ENCODE results near the gene SOST.

Gene SOST

DNA sequence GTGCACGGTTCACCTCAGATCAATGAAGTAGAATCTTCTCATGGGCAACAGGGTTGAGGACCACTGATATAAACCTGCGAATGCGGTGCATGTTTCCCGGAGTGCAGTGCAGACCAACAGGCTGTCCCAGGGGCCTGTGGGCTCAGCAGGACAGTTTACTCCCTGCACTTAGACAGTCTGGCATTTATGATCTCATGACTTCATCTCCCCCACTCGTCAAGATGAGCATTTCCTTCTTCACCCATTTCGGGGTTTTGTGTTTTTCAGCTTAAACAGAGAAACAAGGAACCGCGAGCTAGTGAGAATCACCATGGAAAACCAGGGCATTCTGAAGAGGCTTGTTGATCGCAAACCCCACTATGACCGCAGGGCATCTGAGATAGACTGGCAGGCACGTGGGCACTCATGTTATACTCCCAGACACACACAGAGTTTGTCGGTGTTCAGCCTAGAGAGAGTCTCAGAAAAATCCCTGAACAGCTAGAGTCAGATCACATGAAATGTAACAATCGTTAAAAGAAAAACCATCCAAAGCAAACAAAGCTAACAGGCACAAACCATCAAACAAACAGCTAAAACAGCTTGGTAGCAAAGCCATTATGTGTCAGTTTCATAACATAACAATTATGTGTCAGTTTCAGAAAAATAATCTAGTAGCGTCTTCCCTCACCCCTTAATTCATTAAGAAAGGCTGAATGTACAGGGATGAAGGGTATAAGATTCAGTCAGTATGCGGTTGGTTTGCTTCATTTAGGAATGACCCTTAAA, 24.5 kb upstream of the SOST start:
- Mint-ChIP-seq H3K4me3 (no peak overlapping the region), H3K4me1 (ENCODE audit: low read depth) (peaks cover 9% of the 10 kb centered on the region), H3K36me3 (no peaks in the 10 kb centered on the region), H3K9me3 (ENCODE audit: low read depth) (no peaks in the 10 kb centered on the region), H3K27me3 (peaks cover 18% of the 10 kb centered on the region), H3K27ac (no peak overlapping the region)

DNA sequence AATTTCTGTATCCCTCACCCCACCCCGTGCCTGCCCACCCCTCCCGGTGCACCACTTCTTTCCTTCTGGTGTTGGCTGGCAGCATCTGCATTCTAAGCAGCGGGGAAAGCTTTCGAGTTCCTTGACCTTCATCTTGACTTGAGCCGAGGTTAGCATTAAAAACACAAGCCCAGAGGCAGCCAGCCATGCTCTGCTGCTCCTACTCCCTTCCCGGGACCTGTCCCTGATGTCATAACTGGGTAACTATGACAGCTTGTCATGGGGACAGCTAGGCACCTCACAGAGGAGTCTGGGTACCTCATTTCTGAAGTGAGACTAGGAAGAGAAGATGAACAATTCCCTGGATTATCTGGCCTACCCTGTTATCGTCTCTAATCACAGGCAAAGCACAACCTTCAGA, 21.5 kb upstream of the SOST start, which contains the start of gene CFAP97D1:
Gene CFAP97D1 (plus strand): TSS at position 301 of the 400 bp plus-strand sequence. CDS start 28 bp downstream, at position 329.
- peaks cover 18% of the 10 kb centered on the region for H3K27me3 Mint-ChIP-seq
- peak within 1 kb of the TSS; percentile 81 for H3K4me3 Mint-ChIP-seq
- no peak within 1 kb of the TSS for H3K27ac Mint-ChIP-seq

DNA sequence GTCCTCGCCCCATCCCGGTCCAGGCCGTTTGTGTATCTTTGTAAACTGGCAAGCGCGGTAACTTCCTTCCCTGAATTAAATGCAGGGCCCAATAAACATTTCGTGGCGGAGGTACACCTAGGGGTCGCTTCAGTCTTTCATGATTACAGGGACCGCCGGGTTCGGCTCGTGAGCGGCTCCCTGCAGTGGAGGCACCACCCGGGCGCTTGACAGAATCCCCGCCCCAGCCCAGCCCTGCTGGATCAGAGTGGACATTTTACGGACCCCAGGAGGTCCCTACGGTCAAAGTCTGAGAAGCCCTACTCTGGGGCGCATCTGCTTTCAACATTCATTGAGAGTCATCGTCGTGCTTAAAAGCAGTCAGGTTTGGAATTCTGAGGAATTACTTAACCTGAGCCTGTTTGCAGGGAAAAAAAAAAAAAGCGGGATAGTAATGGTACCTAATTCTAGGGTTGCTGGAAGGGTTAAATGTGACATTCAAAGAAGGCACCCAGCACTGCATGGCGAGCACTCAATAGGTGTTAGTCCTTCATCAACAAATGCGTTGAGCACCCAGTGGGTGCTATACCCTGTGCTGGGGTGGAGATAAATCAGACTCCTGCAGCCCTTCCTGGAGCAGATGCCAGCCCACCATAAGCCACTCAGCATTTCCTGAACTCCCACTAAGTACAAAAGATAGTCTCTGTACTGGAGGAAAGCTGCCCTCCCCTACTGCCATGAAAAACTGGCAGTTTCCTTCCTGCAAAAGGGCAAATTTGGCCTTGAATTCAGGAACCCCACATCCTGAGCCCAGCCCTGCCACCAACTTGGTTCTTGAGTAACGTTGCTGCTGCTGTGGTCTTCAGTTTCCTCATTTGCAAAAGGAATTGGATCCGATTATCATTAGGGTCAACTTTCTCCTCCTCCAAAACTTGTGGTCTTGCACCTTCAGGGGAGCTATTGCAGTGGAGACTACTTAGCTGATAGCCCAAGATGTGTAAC, 20.8 kb upstream of the SOST start:
- H3K9me3 Mint-ChIP-seq (ENCODE audit: low read depth): no peaks in the 10 kb centered on the region
- peaks cover 10% of the 10 kb centered on the region for H3K4me1 Mint-ChIP-seq (ENCODE audit: low read depth)
- peaks cover 18% of the 10 kb centered on the region for H3K27me3 Mint-ChIP-seq
- no peak overlapping the region for H3K27ac Mint-ChIP-seq
- peak overlapping the region; percentile 81 for H3K4me3 Mint-ChIP-seq
- H3K36me3 Mint-ChIP-seq: no peaks in the 10 kb centered on the region

More for the DNA sequence above, 21.5 kb upstream of the SOST start, which contains the start of gene CFAP97D1:
- Mint-ChIP-seq H3K4me1 (ENCODE audit: low read depth) (peaks cover 10% of the 10 kb centered on the region), H3K9me3 (ENCODE audit: low read depth) (no peaks in the 10 kb centered on the region), H3K36me3 (no peaks in the 10 kb centered on the region)

DNA sequence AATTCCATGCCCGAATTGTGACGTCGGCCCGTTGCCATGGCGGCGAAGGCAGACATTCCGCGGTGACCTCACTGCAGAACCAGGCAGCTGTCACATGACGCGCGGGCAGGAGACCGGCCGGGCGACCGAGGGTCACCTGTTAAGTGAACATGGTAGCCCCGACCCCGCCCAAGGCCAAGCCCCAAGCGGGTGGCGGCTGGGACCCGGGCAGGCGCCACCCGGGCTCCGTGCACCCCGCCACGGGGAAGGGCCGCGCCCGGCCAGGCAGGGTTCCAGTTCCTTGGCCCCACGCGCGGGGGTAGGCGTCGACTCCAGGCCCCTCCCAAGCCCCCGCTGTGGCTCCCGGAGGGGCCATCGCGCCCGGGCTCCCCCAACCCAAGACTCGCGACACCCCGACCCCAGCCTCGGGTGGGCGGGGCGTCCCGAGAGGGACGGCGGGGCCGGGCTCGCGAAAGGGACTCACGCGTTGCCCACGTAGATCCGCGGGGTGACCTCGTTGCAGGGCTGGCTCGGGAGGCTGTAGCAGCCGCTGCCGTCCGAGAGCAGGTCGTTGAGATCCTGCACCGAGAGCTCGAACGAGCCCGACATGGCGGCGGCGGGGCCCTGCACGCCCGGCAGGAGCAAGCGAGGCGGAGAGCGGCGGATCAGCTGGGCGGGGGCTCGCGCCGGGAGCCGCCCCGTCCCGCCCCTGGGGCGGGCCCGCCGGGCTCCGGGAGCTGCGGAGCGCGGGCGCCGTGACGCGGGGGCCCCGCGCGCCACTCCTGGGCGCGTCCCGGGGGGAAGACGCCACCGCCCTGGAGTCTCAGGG, 19.9 kb upstream of the SOST start, which contains the start of gene DUSP3:
Gene DUSP3 (minus strand): TSS at position 641 of the 808 bp plus-strand sequence. CDS start 53 bp downstream, at position 588.
- Mint-ChIP-seq H3K4me3 (peak within 1 kb of the TSS; percentile 85), H3K27ac (peak within 1 kb of the TSS; percentile 50), H3K9me3 (ENCODE audit: low read depth) (no peaks in the 10 kb centered on the region), H3K36me3 (peaks cover under 1% of the 10 kb centered on the region), H3K27me3 (peaks cover 17% of the 10 kb centered on the region), H3K4me1 (ENCODE audit: low read depth) (peaks cover 10% of the 10 kb centered on the region)

DNA sequence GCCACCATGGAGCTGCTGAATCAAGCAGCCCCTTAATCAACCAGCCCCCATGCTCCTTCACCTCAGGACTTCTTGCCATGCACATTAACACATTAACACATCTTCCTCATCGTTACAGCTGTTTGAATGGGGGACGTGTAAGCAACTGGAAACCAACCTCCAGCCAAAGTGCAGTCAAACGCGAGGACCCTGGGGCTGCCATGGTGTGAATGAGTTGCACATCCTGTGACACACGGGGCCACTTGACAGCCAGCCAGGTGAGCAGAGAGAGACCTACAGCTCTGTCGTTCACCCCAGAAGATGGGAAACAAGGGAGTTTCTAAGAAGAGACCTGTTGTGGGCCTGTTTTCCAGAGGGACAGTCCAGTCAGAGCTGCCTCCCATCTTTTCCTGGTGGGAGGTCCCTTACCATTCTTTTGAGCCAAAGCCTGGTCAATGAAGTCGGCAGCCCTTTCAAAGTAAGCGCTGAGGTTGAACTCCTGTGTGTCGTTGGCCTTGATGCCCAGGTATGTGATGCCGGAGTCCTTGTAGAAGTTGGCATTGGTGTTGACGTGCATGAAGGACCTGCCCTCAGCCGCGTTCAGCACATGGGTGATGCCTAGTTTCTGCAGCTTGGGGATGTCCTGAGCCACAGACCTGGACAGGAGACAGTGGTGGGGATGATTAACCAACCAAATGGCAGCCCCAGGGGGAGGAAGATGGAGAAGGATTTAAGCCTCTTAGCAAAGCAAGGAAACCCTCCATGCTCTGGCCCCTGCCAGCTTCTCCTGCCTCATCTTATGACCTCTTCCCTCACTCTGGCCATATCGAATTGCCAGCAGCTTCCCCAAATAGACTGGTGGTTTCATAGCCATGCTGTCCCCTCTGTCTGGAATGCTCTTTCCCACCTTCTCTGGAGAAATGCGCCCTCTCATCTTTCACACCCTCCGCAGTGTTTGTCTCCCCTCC, 16.0 kb upstream of the SOST start:
- Mint-ChIP-seq H3K4me3 (no peak overlapping the region), H3K9me3 (ENCODE audit: low read depth) (no peaks in the 10 kb centered on the region), H3K27me3 (peaks cover 1% of the 10 kb centered on the region), H3K27ac (no peak overlapping the region), H3K4me1 (ENCODE audit: low read depth) (peaks cover 10% of the 10 kb centered on the region), H3K36me3 (peaks cover 10% of the 10 kb centered on the region)

DNA sequence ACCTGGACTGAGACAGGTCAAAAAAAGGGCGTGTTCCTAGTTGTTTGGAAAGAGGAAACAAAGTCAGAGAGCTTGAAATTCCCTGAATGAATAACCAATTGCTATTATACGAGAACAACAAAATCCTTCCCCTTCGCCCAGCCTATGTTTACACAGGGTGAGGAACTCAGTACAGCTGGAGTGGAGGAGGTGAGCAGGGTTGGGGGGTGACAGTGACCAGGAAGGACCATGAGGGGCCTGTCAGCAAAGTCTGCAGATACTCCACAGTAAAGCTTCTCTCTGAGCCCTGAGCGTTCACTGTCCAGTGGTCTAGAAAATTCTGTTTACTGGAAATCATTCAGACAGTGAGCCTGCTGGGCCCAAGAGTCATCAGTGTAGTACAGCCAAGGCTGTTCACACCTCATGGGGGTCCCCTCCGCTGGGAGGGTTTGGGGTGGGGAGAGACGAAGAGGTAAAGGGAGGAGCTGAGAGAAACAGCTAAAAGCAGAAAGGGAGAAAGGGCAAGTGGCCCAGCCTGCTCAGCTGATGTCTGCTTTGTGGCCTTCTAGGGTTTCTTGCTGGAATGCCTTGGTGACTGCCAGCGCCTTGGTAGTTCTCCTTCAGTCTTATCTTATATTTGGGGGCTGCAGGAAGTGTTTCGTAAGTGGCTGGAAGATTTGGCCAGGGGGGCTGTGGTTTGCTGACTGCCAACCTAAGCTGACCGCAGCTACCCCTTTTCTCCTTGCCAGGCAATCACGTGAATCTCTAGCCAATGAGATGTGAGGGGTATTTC, 14.5 kb upstream of the SOST start:
- Mint-ChIP-seq H3K27ac (no peak overlapping the region), H3K27me3 (no peaks in the 10 kb centered on the region), H3K4me1 (ENCODE audit: low read depth) (peaks cover 4% of the 10 kb centered on the region), H3K9me3 (ENCODE audit: low read depth) (no peaks in the 10 kb centered on the region), H3K4me3 (no peak overlapping the region), H3K36me3 (peaks cover 12% of the 10 kb centered on the region)

DNA sequence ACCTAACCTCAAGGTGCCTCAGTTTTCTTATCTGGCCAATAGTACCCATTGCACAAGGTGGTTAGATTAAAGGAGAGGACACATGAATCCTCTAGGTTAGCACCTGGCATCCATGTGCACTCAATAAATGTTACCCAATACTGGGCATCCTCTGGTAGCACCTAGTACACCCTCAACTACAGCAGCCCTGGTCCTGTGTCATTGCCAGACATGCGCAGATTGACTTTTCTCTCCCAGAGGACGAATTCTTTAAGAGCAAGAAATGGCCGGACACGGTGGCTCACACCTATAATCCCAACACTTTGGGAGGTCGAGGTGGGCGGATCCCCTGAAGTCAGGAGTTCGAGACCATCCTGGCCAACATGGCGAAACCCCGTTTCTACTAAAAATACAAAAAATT, 12.9 kb upstream of the SOST start:
- no peak overlapping the region for H3K27ac Mint-ChIP-seq
- H3K4me1 Mint-ChIP-seq (ENCODE audit: low read depth): peaks cover 2% of the 10 kb centered on the region
- no peaks in the 10 kb centered on the region for H3K9me3 Mint-ChIP-seq (ENCODE audit: low read depth)
- no peaks in the 10 kb centered on the region for H3K27me3 Mint-ChIP-seq
- H3K4me3 Mint-ChIP-seq: no peak overlapping the region
- peaks cover 12% of the 10 kb centered on the region for H3K36me3 Mint-ChIP-seq

DNA sequence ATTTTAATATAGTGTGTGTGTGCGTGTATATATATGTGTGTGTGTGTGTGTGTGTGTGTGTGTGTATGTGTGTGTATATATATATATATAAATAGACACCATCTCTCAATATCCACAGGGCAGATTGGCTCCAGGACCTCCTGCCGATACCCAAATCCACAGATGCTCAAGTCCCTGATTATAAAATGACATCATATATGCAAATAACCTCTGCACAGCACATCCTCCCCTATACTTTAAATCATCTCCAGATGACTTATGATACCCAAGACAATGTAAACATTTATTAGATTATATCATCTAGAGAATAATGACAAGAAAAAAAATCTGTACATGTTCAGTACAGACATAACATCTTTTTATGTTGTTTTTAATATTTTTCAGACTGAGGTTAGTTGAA, 12.4 kb upstream of the SOST start:
- H3K36me3 Mint-ChIP-seq: peaks cover 12% of the 10 kb centered on the region
- H3K27me3 Mint-ChIP-seq: no peaks in the 10 kb centered on the region
- H3K9me3 Mint-ChIP-seq (ENCODE audit: low read depth): no peaks in the 10 kb centered on the region
- H3K4me1 Mint-ChIP-seq (ENCODE audit: low read depth): peaks cover 2% of the 10 kb centered on the region
- H3K4me3 Mint-ChIP-seq: no peak overlapping the region
- no peak overlapping the region for H3K27ac Mint-ChIP-seq

DNA sequence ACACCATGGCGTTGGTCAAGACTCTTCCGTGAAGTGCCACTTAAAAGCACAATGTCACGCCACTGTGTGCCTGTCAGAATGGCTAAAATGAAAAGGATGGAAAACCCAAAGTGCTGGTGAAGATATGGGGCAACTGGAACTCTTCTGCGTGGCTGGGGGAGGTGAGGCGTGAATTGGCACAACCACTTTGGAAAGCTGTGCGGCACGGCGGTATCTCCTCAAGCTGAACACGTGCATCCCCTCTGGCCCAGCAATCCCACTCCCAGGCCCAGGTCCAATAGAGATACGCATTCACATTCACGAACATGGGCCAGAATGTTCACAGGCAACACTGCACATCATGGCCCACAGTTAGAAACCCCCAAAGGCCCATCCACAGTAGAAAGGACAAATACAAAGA, 11.3 kb upstream of the SOST start:
- no peaks in the 10 kb centered on the region for H3K9me3 Mint-ChIP-seq (ENCODE audit: low read depth)
- peaks cover 2% of the 10 kb centered on the region for H3K4me1 Mint-ChIP-seq (ENCODE audit: low read depth)
- H3K4me3 Mint-ChIP-seq: no peak overlapping the region
- no peak overlapping the region for H3K27ac Mint-ChIP-seq
- H3K27me3 Mint-ChIP-seq: no peaks in the 10 kb centered on the region
- peaks cover 12% of the 10 kb centered on the region for H3K36me3 Mint-ChIP-seq

DNA sequence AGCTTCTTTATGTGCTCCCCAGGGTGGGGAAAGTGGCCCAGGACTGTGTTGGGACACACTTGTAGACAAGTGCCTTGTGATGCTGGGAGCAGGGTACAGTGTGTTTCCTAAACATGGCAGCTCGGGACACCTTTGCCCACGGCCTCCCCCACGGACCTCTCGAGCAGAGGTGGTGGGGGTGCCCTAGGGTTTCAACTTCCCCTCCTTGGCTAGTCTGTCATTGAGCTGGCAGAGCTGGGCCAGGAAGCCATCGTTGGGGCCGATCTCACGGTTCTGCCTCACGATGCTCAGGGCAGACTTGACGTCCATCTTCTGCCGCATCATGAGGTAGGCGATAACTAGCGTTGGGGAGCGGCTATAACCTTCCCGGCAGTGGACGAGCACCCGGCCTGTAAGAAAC, 10.8 kb upstream of the SOST start:
- H3K4me3 Mint-ChIP-seq: no peak overlapping the region
- no peaks in the 10 kb centered on the region for H3K27me3 Mint-ChIP-seq
- H3K4me1 Mint-ChIP-seq (ENCODE audit: low read depth): peaks cover 2% of the 10 kb centered on the region
- no peak overlapping the region for H3K27ac Mint-ChIP-seq
- H3K9me3 Mint-ChIP-seq (ENCODE audit: low read depth): no peaks in the 10 kb centered on the region
- H3K36me3 Mint-ChIP-seq: peaks cover 12% of the 10 kb centered on the region

DNA sequence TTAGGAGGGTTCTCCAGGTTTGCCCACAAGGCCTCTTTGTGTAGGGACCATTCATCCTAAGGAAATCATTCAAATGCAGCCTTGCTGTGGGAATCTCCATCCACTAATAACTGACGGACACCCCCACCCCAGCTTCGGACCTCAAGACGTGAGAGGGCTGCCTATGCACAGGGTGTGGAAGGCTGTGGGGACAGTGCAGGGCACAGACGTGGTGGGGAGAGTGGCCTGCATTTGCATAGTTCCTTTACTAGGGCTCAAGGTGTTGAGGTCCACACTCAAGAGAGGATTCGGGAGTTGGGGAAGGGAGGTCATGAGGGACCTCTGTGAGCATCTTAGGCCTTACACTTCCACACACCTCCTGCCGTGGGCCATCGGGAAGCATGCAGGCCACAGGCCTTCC, 10.4 kb upstream of the SOST start:
- Mint-ChIP-seq H3K4me1 (ENCODE audit: low read depth) (peaks cover 2% of the 10 kb centered on the region), H3K27me3 (no peaks in the 10 kb centered on the region), H3K27ac (no peak overlapping the region), H3K4me3 (no peak overlapping the region), H3K36me3 (peaks cover 12% of the 10 kb centered on the region), H3K9me3 (ENCODE audit: low read depth) (no peaks in the 10 kb centered on the region)

DNA sequence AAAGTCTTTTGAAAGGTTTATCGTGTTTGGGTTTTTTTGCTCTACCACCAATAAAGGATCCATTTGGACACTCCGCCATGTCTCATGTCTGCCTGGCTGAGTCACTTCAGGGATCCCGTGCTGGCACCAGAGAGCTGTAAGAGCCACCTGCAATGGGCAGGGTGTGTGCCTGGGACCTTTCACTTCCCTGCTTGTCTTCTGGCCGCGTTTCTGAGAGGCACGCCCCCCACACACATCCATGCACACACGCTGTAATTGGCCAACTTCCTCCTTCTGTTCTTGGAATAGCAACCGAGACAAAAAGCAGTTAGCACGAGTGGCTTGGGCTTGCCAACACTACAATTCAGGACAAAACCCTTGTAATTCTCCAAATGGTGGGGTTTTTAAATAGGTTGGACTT, 9.8 kb upstream of the SOST start:
- Mint-ChIP-seq H3K36me3 (peaks cover 10% of the 10 kb centered on the region), H3K27ac (no peak overlapping the region), H3K9me3 (ENCODE audit: low read depth) (no peaks in the 10 kb centered on the region), H3K4me3 (no peak overlapping the region), H3K4me1 (ENCODE audit: low read depth) (peaks cover 2% of the 10 kb centered on the region), H3K27me3 (no peaks in the 10 kb centered on the region)

DNA sequence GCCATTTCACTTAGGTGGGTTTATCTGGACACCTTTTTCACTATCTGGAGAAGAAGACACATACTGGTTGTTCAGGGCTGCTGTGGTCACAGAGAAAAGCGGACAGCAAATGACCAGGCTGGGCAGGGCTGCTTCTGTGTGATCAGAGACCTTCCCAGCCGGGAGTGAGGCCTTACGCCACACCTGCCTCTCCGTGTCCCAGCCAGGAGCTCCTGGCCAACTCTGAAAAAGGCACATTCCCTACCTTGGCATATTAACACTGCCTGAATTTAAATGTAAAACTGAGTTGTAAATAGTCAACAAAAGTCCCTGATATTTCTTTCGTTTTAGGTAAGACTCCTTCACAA, 9.1 kb upstream of the SOST start:
- no peak overlapping the region for H3K4me3 Mint-ChIP-seq
- H3K9me3 Mint-ChIP-seq (ENCODE audit: low read depth): no peaks in the 10 kb centered on the region
- peaks cover 9% of the 10 kb centered on the region for H3K36me3 Mint-ChIP-seq
- H3K4me1 Mint-ChIP-seq (ENCODE audit: low read depth): no peaks in the 10 kb centered on the region
- H3K27me3 Mint-ChIP-seq: no peaks in the 10 kb centered on the region
- H3K27ac Mint-ChIP-seq: no peak overlapping the region

Measured in activated naive CD8-positive, alpha-beta T cell (primary cell).